ENCODE results near the gene CFH.
"Not testable (repeated sequence)": the region's sequence is repeated elsewhere in the genome, so short reads cannot be mapped to it uniquely, and the experiment has no call there.

The CFH gene

DNA sequence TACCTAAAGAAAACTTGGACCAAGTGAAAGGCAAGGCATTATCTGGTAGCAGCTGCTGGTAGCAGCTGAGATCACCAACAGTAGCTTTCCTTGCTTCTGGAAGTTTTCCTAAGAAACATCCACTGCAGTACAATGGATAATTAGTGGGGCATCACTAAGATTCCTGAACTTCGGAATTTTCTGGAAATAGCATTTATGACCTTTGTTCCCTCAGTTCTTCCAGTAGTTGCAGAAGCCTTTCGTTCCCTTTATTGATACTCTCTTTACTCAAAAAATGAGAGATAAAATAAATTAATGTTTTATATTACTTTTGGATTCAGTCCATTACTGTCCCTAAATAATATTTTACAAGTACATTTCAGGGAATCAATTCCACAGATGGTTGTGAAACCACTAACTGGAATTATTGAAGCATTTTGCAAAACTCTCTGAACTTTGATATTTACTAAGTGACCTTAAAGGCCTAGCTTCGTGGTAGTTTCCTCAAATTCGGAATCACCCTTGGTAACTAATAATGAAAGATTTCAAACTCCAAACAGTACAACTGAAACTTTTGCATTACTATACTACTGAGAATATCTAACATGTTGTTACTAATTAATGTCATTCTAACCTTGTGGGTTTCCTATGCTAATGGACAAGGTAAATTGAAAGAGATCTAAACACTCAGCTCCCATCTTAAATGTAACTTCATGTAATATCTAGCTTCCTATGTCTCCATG lies 113.3 kb downstream of the CFH start:
- not testable (repeated sequence) for DNase-seq (ENCODE audit: low read depth)

DNA sequence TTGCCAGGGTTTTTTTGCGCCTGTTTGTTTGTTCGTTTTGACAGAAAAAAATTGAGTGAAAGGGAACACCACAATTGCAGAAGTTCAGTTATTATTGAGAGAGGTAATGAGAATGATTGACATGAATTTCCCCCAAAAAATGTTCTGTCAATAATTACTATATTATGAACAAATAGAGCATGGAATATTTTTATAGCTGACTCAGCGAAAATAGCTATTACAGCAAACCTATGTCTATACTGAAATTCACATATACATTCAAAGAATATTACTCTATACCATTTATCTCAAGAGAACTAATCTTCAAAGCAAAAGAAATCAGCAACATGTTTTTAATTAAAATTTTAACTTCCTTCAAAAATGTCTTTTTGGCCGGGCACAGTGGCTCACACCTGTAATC lies 118.0 kb downstream of the CFH start:
- not testable (repeated sequence) for DNase-seq (ENCODE audit: low read depth)

GRCh38 chr1:196773713-196774112 lies 121.9 kb downstream of the CFH start:
- no peak for DNase-seq (ENCODE audit: low read depth)

GRCh38 chr1:196774175-196774574 lies 122.3 kb downstream of the CFH start:
- no peak for DNase-seq (ENCODE audit: low read depth)

DNA sequence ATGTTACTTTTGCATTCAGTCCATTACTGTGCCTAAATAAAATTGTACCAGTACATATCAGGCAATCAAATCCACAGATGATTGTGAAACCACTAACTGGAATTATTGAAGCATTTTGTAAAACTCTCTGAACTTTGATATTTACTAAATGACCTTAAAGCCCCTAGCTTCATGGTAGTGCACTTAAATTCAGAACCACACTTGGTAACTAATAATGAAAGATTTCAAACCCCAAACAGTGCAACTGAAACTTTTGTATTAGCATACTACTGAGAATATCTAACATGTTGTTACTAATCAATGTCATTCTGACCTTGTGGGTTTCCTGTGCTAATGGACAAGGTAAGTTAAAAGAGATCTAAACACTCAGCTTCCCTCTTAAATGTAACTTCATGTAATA lies 122.8 kb downstream of the CFH start, which contains the start of gene CFHR3:
CFHR3 (plus strand) TSS at position 238 of the 400 bp plus-strand sequence; CDS start at position 285, 47 bp downstream.
- no peak for DNase-seq (ENCODE audit: low read depth)

- DNase-seq (ENCODE audit: low read depth), result no peak
Measured at GRCh38 chr1:196777603-196778002, 125.8 kb downstream of the CFH start.

- no peak for DNase-seq (ENCODE audit: low read depth)
Measured at GRCh38 chr1:196779093-196779492, 127.2 kb downstream of the CFH start.

DNA sequence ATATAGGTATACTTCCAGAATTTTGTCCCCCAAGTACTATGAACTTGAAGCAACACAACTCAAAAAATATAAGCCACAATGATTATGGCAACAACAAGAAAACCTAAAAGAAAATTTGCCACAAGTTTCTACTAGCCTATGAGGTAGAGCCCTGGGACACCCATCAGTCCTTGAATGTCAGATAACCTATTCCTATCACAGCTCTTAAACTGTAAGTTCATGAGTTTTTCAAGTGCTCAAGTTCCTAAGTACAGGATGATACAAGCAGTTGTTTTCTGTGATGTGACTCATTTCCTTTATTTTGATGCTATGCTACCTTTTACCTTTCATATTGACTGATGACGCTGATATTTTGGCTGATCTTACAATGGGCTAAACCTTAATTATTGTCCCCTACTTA lies 139.4 kb downstream of the CFH start:
- DNase-seq (ENCODE audit: low read depth), result not testable (repeated sequence)

GRCh38 chr1:196794103-196794502 lies 142.3 kb downstream of the CFH start:
- not testable (repeated sequence) for DNase-seq (ENCODE audit: low read depth)

Data from activated T-helper 1 cell treated with Interleukin-2 at 50 U/mL for 16 hours (primary cell).